GM12878 (cell line): ENCODE data around the gene FCHSD2. TPM values are rescaled to one million over a fixed set of nuclear protein-coding genes. Genes with fewer than 3 reads are reported as not detected.

Experiments
- ATAC-seq: fragments of 200-7000 bp; cut with Tn5 transposase; 3 replicates; pipeline ENCODE4 v1.9.1; 2020; ENCODE audit warnings: mild to moderate bottlenecking, moderate library complexity
- BruUV-seq: library from RNA; stranded (reverse); fragments of 400-500 nt; replicated peaks from 2 replicates; lab custom pipeline; 2021; lab: Mats Ljungman, UMichigan
- CTCF ChIA-PET: fragments of 300-600 bp; sonication (Branson Sonifier 250); formaldehyde crosslinking; extraction: SDS; loops from one replicate; lab custom pipeline; 2021; ENCODE audit warnings: inconsistent platforms; lab: Yijun Ruan, JAX
- POLR2A ChIA-PET: fragments of 350-600 bp; formaldehyde crosslinking; extraction: SDS; loops from one replicate; lab custom pipeline; 2021; ENCODE audit warnings: inconsistent platforms; lab: Charles Lee
- RAD21 ChIA-PET: fragments of 300-600 bp; sonication (Branson Sonifier 250); formaldehyde crosslinking; loops from one replicate; lab custom pipeline; 2023; ENCODE audit warnings: antibody characterized with exemption; ENCODE audit not compliant: unreplicated experiment; lab: Charles Lee
- SMC1A ChIA-PET: fragments of 300-600 bp; sonication (Branson Sonifier 250); formaldehyde crosslinking; loops from one replicate; lab custom pipeline; 2023; ENCODE audit not compliant: unreplicated experiment, uncharacterized antibody; lab: Charles Lee
- DNase-seq: peaks from one replicate; pipeline ENCODE4 v3.0.0-alpha.2; 2011; ENCODE audit warnings: low read depth, low spot score
- FAIRE-seq: peaks from 3 replicates; lab custom pipeline; 2011; peaks lifted over from hg19 to GRCh38; lab: Jason Lieb, UNC
- H2AFZ ChIP-seq: 2 replicates; pipeline ENCODE4 v1.6.0; 2011; ENCODE audit warnings: low read depth, low read length, control low read depth; ENCODE audit not compliant: control insufficient read depth
- H3K27ac ChIP-seq: 2 replicates; pipeline ENCODE4 v1.5.1; 2011; ENCODE audit warnings: control low read depth; ENCODE audit not compliant: control insufficient read depth, insufficient read depth
- H3K27me3 ChIP-seq, 2 experiments: replicated peaks in 1 of 2; 2 replicates each; pipeline versions ENCODE4 v1.6.0 to v1.6.1; 2011; ENCODE audit warnings: low read length in 1 of 2; ENCODE audit not compliant: control insufficient read depth in 2 of 2, insufficient read depth in 2 of 2
- H3K36me3 ChIP-seq, 2 experiments: 2 replicates each; pipeline ENCODE4 v1.5.1; 2011; ENCODE audit warnings: low read length in 1 of 2; ENCODE audit not compliant: control insufficient read depth in 2 of 2, insufficient read depth in 2 of 2
- H3K4me1 ChIP-seq: 2 replicates; pipeline ENCODE4 v1.6.1; 2011; ENCODE audit warnings: mild to moderate bottlenecking, low read length, moderate library complexity, mixed read lengths; ENCODE audit not compliant: control insufficient read depth, insufficient read depth
- H3K4me2 ChIP-seq: 2 replicates; pipeline ENCODE4 v1.6.0; 2011; ENCODE audit warnings: control low read depth; ENCODE audit not compliant: control insufficient read depth, insufficient read depth
- H3K4me3 ChIP-seq: fragments of 200-600 bp; sonication (generic); 2 replicates; pipeline ENCODE4 v1.5.1; 2016
- H3K79me2 ChIP-seq: 2 replicates; pipeline ENCODE4 v1.6.0; 2011; ENCODE audit warnings: low read length; ENCODE audit not compliant: control insufficient read depth, insufficient read depth
- H3K9ac ChIP-seq: 2 replicates; pipeline ENCODE4 v1.8.0; 2011; ENCODE audit warnings: low read length, control low read depth, mixed read lengths; ENCODE audit not compliant: control insufficient read depth, insufficient read depth
- H3K9me3 ChIP-seq: replicated peaks from 3 replicates; pipeline ENCODE4 v1.5.1; 2011; ENCODE audit warnings: mild to moderate bottlenecking, low read length; ENCODE audit not compliant: control insufficient read depth, insufficient read depth
- H4K20me1 ChIP-seq: 2 replicates; pipeline ENCODE4 v1.6.0; 2011; ENCODE audit not compliant: control insufficient read depth, insufficient read depth
- BRCA1 ChIP-seq: IDR thresholded peaks from 2 replicates; pipeline ENCODE4 v1.6.1; 2011; ENCODE audit warnings: low read depth, low read length, improper control_type of control experiment
- CBX3 ChIP-seq: fragments of 200-600 bp; sonication (generic); IDR thresholded peaks from 2 replicates; pipeline ENCODE4 v1.6.1; 2016; ENCODE audit warnings: low read depth, borderline replicate concordance
- FOS ChIP-seq: IDR thresholded peaks from 3 replicates; pipeline ENCODE4 v1.6.1; 2011; ENCODE audit warnings: borderline replicate concordance; ENCODE audit not compliant: insufficient read length; ENCODE audit errors: extremely low read depth
- IRF4 ChIP-seq: IDR thresholded peaks from 2 replicates; pipeline ENCODE4 v1.6.1; 2011; ENCODE audit warnings: low read depth, low read length
- MTA3 ChIP-seq: IDR thresholded peaks from 2 replicates; pipeline ENCODE4 v1.6.1; 2012; ENCODE audit warnings: low read length, inconsistent platforms, borderline replicate concordance
- RAD21 ChIP-seq: IDR thresholded peaks from 2 replicates; pipeline ENCODE4 v1.6.1; 2011; ENCODE audit warnings: mild to moderate bottlenecking, low read depth, low read length, moderate library complexity; ENCODE audit not compliant: insufficient read depth
- RELA ChIP-seq: fragments of 450-650 bp; IDR thresholded peaks from 2 replicates; pipeline ENCODE4 v1.8.0; 2014; ENCODE audit warnings: borderline replicate concordance; ENCODE audit not compliant: partially characterized antibody
- SMAD1 ChIP-seq: fragments of 450-650 bp; IDR thresholded peaks from 2 replicates; pipeline ENCODE4 v1.6.1; 2018; ENCODE audit warnings: mild to moderate bottlenecking, low read depth; ENCODE audit not compliant: partially characterized antibody
- SRF ChIP-seq, 2 experiments: IDR thresholded peaks; 2 replicates each; pipeline ENCODE4 v1.6.1; 2011; ENCODE audit warnings: low read depth in 2 of 2, low read length in 2 of 2, mild to moderate bottlenecking in 1 of 2, moderate library complexity in 1 of 2
- WGBS: methylation state at CpG from one replicate; pipeline ENCODE4 v1.1.6; 2016; ENCODE audit warnings: low lambda C conversion rate; ENCODE audit not compliant: insufficient replicate concordance, insufficient coverage; ENCODE audit errors: missing lambda C conversion rate; 5-methylcytosine and 5-hydroxymethylcytosine counted together
- in situ Hi-C: fragments of 300-500 bp; cut with MboI; formaldehyde crosslinking; loops from 9 replicates; pipeline ENCODE4 v1.14.3; 2018; ENCODE audit warnings: mixed read lengths
- intact Hi-C: fragments of 100-400 bp; cut with micrococcal nuclease; formaldehyde crosslinking; loops from one replicate; pipeline ENCODE4 v1.14.2; 2022; ENCODE audit not compliant: unreplicated experiment
- polyA plus RNA-seq, 11 experiments: library from polyadenylated mRNA; depleted of rRNA in 4 of 11; unstranded in 6 of 11; stranded (reverse) in 5 of 11; fragments of >200 nt; fragmentation: Nextera tagmentation in 4 of 11; fragmentation: Illumina TruSeq in 1 of 11; extraction: Ambion mirVana in 4 of 11; extraction: Trizol in 1 of 11; gene quantifications; 1 replicate in 1 of 11; 2 replicates in 10 of 11; pipeline versions ENCODE4 v1.2.1 to v1.2.3, GENCODE V29; 2011 to 2016; ENCODE audit warnings: inconsistent platforms in 2 of 11, missing spikeins in 2 of 11, low read depth in 1 of 11
- total RNA-seq, 4 experiments: library from RNA; depleted of rRNA in 3 of 4; stranded (reverse); fragments of >200 nt in 3 of 4; fragmentation: Illumina TruSeq in 1 of 4; extraction: Trizol in 1 of 4; gene quantifications; 2 replicates each; pipeline versions ENCODE4 v1.2.1 to v1.2.3, GENCODE V29; 2013 to 2021
- TF ChIP-seq, protein P1 (sequence below): IDR thresholded peaks from 2 replicates; pipeline ENCODE4 v1.6.1; 2011; ENCODE audit warnings: borderline replicate concordance, low read depth, mild to moderate bottlenecking, moderate library complexity, mixed read lengths, low read length; ENCODE audit not compliant: insufficient read depth; ENCODE audit errors: extremely low read length
- TF ChIP-seq, protein P2 (sequence below): IDR thresholded peaks from 2 replicates; pipeline ENCODE4 v1.6.1; 2012; ENCODE audit warnings: mild to moderate bottlenecking, low read depth, low read length
- TF ChIP-seq, protein P3 (sequence below): IDR thresholded peaks from 2 replicates; pipeline ENCODE4 v1.6.1; 2012; ENCODE audit warnings: improper control_type of control experiment, low read depth, low read length; ENCODE audit not compliant: insufficient replicate concordance

FCHSD2 gene
- total and polyA plus RNA-seq, 10 of the 15 experiments (the other 5 are each of a cell fraction or from before 2014, with no cell fraction given), result 13.2 to 89.8 (median 47.8) TPM

- intact Hi-C loops, result no loop called here
- Histone ChIP-seq H3K79me2 (no peaks in the 10 kb centered on the region), H3K27ac (no peak overlapping the region), H3K4me1 (peaks cover 45% of the 10 kb centered on the region), H3K9me3 (no peaks in the 10 kb centered on the region), H3K9ac (no peak overlapping the region), H3K36me3 (no peaks in the 10 kb centered on the region), H3K27me3 (no peaks in the 10 kb centered on the region), H2AFZ (no peak overlapping the region), H4K20me1 (no peaks in the 10 kb centered on the region), H3K4me2 (no peak overlapping the region), H3K4me3 (no peak overlapping the region)
- 68% methylated on average over 3 of the region's 3 CpGs for WGBS
- ATAC-seq (no peak), DNase-seq (no peak), FAIRE-seq (no peak)
- ChIA-PET CTCF (interaction anchor here (0.6 to 2.1 kb wide), 5 partner anchors 30 to 325 kb away, joined by 3 to 6 read pairs (median 4); no protein-coding TSS in a partner anchor), RAD21 (interaction anchor here (1.1 to 2.0 kb wide), 4 partner anchors 13 to 99 kb away, joined by 3 to 10 read pairs (median 4); no protein-coding TSS in a partner anchor), SMC1A (interaction anchor here (2.1 to 10.1 kb wide), 4 partner anchors 13 to 98 kb away, joined by 7 to 188 read pairs (median 20); no protein-coding TSS in a partner anchor), POLR2A (interaction anchor here (0.6 kb wide), 1 partner anchor 340 kb away, joined by 4 read pairs; no protein-coding TSS in a partner anchor)
- in situ Hi-C loops, result loop anchor here (25.0 kb wide), 1 partner anchor 353 kb away; no protein-coding TSS in a partner anchor
- BruUV-seq, result no TSS peak
- TF ChIP-seq RELA, result no peak
- TF ChIP-seq RAD21, result no peak
- no peak for TF ChIP-seq SMAD1
- TF ChIP-seq, protein P1, sequence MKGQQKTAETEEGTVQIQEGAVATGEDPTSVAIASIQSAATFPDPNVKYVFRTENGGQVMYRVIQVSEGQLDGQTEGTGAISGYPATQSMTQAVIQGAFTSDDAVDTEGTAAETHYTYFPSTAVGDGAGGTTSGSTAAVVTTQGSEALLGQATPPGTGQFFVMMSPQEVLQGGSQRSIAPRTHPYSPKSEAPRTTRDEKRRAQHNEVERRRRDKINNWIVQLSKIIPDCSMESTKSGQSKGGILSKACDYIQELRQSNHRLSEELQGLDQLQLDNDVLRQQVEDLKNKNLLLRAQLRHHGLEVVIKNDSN, result no peak
- TF ChIP-seq IRF4, result no peak
- TF ChIP-seq BRCA1, result no peak
- TF ChIP-seq, protein P2, sequence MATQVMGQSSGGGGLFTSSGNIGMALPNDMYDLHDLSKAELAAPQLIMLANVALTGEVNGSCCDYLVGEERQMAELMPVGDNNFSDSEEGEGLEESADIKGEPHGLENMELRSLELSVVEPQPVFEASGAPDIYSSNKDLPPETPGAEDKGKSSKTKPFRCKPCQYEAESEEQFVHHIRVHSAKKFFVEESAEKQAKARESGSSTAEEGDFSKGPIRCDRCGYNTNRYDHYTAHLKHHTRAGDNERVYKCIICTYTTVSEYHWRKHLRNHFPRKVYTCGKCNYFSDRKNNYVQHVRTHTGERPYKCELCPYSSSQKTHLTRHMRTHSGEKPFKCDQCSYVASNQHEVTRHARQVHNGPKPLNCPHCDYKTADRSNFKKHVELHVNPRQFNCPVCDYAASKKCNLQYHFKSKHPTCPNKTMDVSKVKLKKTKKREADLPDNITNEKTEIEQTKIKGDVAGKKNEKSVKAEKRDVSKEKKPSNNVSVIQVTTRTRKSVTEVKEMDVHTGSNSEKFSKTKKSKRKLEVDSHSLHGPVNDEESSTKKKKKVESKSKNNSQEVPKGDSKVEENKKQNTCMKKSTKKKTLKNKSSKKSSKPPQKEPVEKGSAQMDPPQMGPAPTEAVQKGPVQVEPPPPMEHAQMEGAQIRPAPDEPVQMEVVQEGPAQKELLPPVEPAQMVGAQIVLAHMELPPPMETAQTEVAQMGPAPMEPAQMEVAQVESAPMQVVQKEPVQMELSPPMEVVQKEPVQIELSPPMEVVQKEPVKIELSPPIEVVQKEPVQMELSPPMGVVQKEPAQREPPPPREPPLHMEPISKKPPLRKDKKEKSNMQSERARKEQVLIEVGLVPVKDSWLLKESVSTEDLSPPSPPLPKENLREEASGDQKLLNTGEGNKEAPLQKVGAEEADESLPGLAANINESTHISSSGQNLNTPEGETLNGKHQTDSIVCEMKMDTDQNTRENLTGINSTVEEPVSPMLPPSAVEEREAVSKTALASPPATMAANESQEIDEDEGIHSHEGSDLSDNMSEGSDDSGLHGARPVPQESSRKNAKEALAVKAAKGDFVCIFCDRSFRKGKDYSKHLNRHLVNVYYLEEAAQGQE, result no peak
- TF ChIP-seq, protein P3, sequence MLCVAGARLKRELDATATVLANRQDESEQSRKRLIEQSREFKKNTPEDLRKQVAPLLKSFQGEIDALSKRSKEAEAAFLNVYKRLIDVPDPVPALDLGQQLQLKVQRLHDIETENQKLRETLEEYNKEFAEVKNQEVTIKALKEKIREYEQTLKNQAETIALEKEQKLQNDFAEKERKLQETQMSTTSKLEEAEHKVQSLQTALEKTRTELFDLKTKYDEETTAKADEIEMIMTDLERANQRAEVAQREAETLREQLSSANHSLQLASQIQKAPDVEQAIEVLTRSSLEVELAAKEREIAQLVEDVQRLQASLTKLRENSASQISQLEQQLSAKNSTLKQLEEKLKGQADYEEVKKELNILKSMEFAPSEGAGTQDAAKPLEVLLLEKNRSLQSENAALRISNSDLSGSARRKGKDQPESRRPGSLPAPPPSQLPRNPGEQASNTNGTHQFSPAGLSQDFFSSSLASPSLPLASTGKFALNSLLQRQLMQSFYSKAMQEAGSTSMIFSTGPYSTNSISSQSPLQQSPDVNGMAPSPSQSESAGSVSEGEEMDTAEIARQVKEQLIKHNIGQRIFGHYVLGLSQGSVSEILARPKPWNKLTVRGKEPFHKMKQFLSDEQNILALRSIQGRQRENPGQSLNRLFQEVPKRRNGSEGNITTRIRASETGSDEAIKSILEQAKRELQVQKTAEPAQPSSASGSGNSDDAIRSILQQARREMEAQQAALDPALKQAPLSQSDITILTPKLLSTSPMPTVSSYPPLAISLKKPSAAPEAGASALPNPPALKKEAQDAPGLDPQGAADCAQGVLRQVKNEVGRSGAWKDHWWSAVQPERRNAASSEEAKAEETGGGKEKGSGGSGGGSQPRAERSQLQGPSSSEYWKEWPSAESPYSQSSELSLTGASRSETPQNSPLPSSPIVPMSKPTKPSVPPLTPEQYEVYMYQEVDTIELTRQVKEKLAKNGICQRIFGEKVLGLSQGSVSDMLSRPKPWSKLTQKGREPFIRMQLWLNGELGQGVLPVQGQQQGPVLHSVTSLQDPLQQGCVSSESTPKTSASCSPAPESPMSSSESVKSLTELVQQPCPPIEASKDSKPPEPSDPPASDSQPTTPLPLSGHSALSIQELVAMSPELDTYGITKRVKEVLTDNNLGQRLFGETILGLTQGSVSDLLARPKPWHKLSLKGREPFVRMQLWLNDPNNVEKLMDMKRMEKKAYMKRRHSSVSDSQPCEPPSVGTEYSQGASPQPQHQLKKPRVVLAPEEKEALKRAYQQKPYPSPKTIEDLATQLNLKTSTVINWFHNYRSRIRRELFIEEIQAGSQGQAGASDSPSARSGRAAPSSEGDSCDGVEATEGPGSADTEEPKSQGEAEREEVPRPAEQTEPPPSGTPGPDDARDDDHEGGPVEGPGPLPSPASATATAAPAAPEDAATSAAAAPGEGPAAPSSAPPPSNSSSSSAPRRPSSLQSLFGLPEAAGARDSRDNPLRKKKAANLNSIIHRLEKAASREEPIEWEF, result no peak
- TF ChIP-seq CBX3, result no peak
- no peak for TF ChIP-seq FOS
- TF ChIP-seq MTA3, result no peak
- TF ChIP-seq SRF (IDR thresholded peaks at IDR 0.05; ENCODE audit: low read depth in 2 of 2, low read length in 2 of 2), result no peak
Observed at GRCh38 chr11:73190557-73190885, 48.4 kb upstream of the FCHSD2 start.
